OCI-M2 (cell line): ENCODE results near the gene DCK.

Source experiments
- DNase-seq: peaks from one replicate; lab custom pipeline; 2025; ENCODE audit not compliant: unreplicated experiment; lab: John Stamatoyannopoulos, UW

Gene DCK

DNA sequence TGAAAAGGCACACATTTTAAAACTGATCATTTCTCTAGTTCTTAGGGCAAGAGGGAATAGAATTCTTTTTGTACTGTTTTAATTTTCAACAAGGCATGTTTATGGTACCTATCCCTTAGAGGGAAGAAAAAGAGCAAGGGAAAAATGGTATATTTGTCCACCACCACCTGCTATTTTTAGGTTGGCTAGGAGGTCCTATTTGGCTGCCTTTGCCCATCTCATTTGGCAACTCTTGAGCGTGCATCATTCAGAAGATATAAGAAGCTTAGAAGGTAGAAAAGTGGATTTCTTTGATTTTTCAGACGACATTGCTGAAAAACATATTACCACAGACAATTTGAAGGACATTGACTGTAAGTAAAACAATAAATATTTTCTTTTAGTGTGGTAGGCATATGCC, 69.0 kb downstream of the DCK start:
- DNase-seq: no peak

GRCh38 chr4:71063711-71064110, 70.3 kb downstream of the DCK start:
- no peak for DNase-seq

DNA sequence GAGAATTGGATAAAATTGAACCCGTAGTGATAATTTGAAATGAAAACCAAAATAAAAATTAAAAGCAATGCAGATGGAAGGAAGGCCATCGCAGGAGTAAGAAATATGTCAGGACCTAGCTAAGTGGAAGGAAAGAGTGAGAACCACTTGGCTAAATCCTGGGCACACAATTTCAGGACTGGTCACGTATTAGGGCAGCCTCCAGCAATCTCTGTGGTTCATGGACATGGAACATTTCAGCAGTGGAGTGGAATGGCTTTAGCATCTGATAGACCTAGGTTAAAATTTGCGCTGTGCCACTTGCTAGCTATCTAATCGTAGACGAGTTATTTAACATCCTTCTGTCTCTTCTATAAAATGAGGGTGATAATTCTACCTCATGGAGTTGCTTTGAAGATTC, 71.1 kb downstream of the DCK start:
- no peak for DNase-seq

GRCh38 chr4:71065991-71066510, 72.6 kb downstream of the DCK start:
- DNase-seq: no peak

DNA sequence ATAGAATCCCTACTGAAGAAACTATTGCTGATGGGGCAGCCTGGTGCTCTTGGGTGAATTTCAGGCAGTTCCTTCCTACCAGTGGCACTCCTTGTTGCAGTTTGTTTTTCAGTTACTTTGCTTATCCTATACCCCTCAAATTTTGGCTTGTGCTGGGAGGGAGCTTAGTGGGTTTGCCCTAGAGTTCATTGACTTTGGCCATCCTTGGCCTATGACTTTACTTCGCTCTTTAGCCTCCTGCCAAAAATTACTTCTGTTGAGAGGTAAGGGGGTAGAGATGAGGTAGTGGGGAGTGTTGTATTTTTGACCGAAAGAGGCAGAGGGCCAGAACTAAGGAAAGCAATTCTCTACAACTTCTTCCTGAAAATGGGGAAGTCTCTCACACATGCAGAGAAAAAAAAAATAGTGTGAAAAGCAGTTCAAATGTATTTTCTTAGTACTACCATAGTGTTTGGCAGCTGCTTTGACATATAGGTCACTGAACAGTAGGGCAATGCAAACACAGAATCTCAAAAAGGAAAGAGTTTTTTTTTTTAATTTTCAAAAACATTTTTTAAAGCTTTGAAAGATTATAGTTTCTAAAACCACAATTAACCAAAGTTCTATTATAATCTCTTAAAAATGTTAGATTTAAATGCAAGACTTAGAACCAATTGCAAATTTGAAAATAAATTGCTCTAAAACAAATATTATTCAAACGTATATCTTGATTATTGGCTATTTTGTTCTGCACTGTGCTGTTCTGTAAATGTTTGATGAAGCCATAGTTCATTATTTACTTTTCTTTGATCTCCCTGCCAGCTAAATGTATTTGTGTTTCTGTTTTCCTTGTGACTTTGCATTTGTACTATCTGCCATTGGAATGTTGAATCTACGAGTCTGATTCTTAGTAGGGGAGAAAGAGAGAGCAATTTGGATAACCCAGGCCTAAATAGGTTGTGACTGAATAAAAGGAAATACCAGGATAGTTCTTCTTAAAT, 73.6 kb downstream of the DCK start:
- DNase-seq: no peak

- DNase-seq: no peak
Measured at GRCh38 chr4:71069063-71069462, 75.6 kb downstream of the DCK start.

- DNase-seq: no peak
Measured at GRCh38 chr4:71070015-71070414, 76.6 kb downstream of the DCK start.

- DNase-seq: no peak
Measured at GRCh38 chr4:71074452-71075299, 81.2 kb downstream of the DCK start.
